GM12878 (cell line): ENCODE data around the gene HIRIP3. TPM values are rescaled to one million over a fixed set of nuclear protein-coding genes. Genes with fewer than 3 reads are reported as not detected.

Experiments used
- ATAC-seq: fragments of 200-7000 bp; cut with Tn5 transposase; 3 replicates; pipeline ENCODE4 v1.9.1; 2020; ENCODE audit warnings: mild to moderate bottlenecking, moderate library complexity
- BruUV-seq: library from RNA; stranded (reverse); fragments of 400-500 nt; replicated peaks from 2 replicates; lab custom pipeline; 2021; lab: Mats Ljungman, UMichigan
- CTCF ChIA-PET: fragments of 300-600 bp; sonication (Branson Sonifier 250); formaldehyde crosslinking; extraction: SDS; loops from one replicate; lab custom pipeline; 2021; ENCODE audit warnings: inconsistent platforms; lab: Yijun Ruan, JAX
- POLR2A ChIA-PET: fragments of 350-600 bp; formaldehyde crosslinking; extraction: SDS; loops from one replicate; lab custom pipeline; 2021; ENCODE audit warnings: inconsistent platforms; lab: Charles Lee
- RAD21 ChIA-PET: fragments of 300-600 bp; sonication (Branson Sonifier 250); formaldehyde crosslinking; loops from one replicate; lab custom pipeline; 2023; ENCODE audit warnings: antibody characterized with exemption; ENCODE audit not compliant: unreplicated experiment; lab: Charles Lee
- SMC1A ChIA-PET: fragments of 300-600 bp; sonication (Branson Sonifier 250); formaldehyde crosslinking; loops from one replicate; lab custom pipeline; 2023; ENCODE audit not compliant: unreplicated experiment, uncharacterized antibody; lab: Charles Lee
- DNase-seq: peaks from one replicate; pipeline ENCODE4 v3.0.0-alpha.2; 2011; ENCODE audit warnings: low read depth, low spot score
- FAIRE-seq: peaks from 3 replicates; lab custom pipeline; 2011; peaks lifted over from hg19 to GRCh38; lab: Jason Lieb, UNC
- H2AFZ ChIP-seq: 2 replicates; pipeline ENCODE4 v1.6.0; 2011; ENCODE audit warnings: low read depth, low read length, control low read depth; ENCODE audit not compliant: control insufficient read depth
- H3K27ac ChIP-seq: 2 replicates; pipeline ENCODE4 v1.5.1; 2011; ENCODE audit warnings: control low read depth; ENCODE audit not compliant: control insufficient read depth, insufficient read depth
- H3K27me3 ChIP-seq, 2 experiments: replicated peaks in 1 of 2; 2 replicates each; pipeline versions ENCODE4 v1.6.0 to v1.6.1; 2011; ENCODE audit warnings: low read length in 1 of 2; ENCODE audit not compliant: control insufficient read depth in 2 of 2, insufficient read depth in 2 of 2
- H3K36me3 ChIP-seq, 2 experiments: 2 replicates each; pipeline ENCODE4 v1.5.1; 2011; ENCODE audit warnings: low read length in 1 of 2; ENCODE audit not compliant: control insufficient read depth in 2 of 2, insufficient read depth in 2 of 2
- H3K4me1 ChIP-seq: 2 replicates; pipeline ENCODE4 v1.6.1; 2011; ENCODE audit warnings: mild to moderate bottlenecking, low read length, moderate library complexity, mixed read lengths; ENCODE audit not compliant: control insufficient read depth, insufficient read depth
- H3K4me2 ChIP-seq: 2 replicates; pipeline ENCODE4 v1.6.0; 2011; ENCODE audit warnings: control low read depth; ENCODE audit not compliant: control insufficient read depth, insufficient read depth
- H3K4me3 ChIP-seq: fragments of 200-600 bp; sonication (generic); 2 replicates; pipeline ENCODE4 v1.5.1; 2016
- H3K79me2 ChIP-seq: 2 replicates; pipeline ENCODE4 v1.6.0; 2011; ENCODE audit warnings: low read length; ENCODE audit not compliant: control insufficient read depth, insufficient read depth
- H3K9ac ChIP-seq: 2 replicates; pipeline ENCODE4 v1.8.0; 2011; ENCODE audit warnings: low read length, control low read depth, mixed read lengths; ENCODE audit not compliant: control insufficient read depth, insufficient read depth
- H3K9me3 ChIP-seq: replicated peaks from 3 replicates; pipeline ENCODE4 v1.5.1; 2011; ENCODE audit warnings: mild to moderate bottlenecking, low read length; ENCODE audit not compliant: control insufficient read depth, insufficient read depth
- H4K20me1 ChIP-seq: 2 replicates; pipeline ENCODE4 v1.6.0; 2011; ENCODE audit not compliant: control insufficient read depth, insufficient read depth
- BACH1 ChIP-seq: fragments of 450-650 bp; IDR thresholded peaks from 2 replicates; pipeline ENCODE4 v1.6.1; 2017; ENCODE audit warnings: mild to moderate bottlenecking, borderline replicate concordance
- DPF2 ChIP-seq: fragments of 450-650 bp; IDR thresholded peaks from 2 replicates; pipeline ENCODE4 v1.6.1; 2017; ENCODE audit warnings: mild to moderate bottlenecking
- EZH2 ChIP-seq: IDR thresholded peaks from 2 replicates; pipeline ENCODE4 v1.6.1; 2012; ENCODE audit warnings: low read depth, mild to moderate bottlenecking, control low read depth, inconsistent platforms, low read length, borderline replicate concordance; ENCODE audit not compliant: control insufficient read depth
- HDGF ChIP-seq: fragments of 450-650 bp; IDR thresholded peaks from 2 replicates; pipeline ENCODE4 v1.6.1; 2016; ENCODE audit warnings: antibody characterized with exemption
- MEF2A ChIP-seq: IDR thresholded peaks from 2 replicates; pipeline ENCODE4 v1.6.1; 2011; ENCODE audit warnings: low read depth, mild to moderate bottlenecking, low read length, moderate library complexity; ENCODE audit not compliant: insufficient read depth
- MLLT1 ChIP-seq: fragments of 450-650 bp; IDR thresholded peaks from 2 replicates; pipeline ENCODE4 v1.6.1; 2016; ENCODE audit warnings: mild to moderate bottlenecking
- NR2F1 ChIP-seq: fragments of 450-650 bp; conservative IDR thresholded peaks from 2 replicates; pipeline ENCODE4 v1.6.1; 2017; ENCODE audit warnings: mild to moderate bottlenecking
- PAX5 ChIP-seq: IDR thresholded peaks from 2 replicates; pipeline ENCODE4 v1.6.1; 2011; ENCODE audit warnings: low read depth, low read length, borderline replicate concordance
- PBX3 ChIP-seq: IDR thresholded peaks from 2 replicates; pipeline ENCODE4 v1.6.1; 2011; ENCODE audit warnings: mild to moderate bottlenecking, low read depth, low read length, moderate library complexity; ENCODE audit not compliant: insufficient replicate concordance
- RAD51 ChIP-seq: fragments of 450-650 bp; IDR thresholded peaks from 2 replicates; pipeline ENCODE4 v1.6.1; 2016; ENCODE audit warnings: moderate library complexity, mild to moderate bottlenecking, inconsistent platforms
- RUNX3 ChIP-seq: IDR thresholded peaks from 2 replicates; pipeline ENCODE4 v1.6.1; 2012; ENCODE audit warnings: low read length, inconsistent platforms
- SPI1 ChIP-seq: IDR thresholded peaks from 2 replicates; pipeline ENCODE4 v1.6.1; 2011; ENCODE audit warnings: low read depth, mild to moderate bottlenecking, low read length, moderate library complexity, borderline replicate concordance; ENCODE audit not compliant: insufficient read depth
- USF1 ChIP-seq: IDR thresholded peaks from 2 replicates; pipeline ENCODE4 v1.6.1; 2011; ENCODE audit warnings: borderline replicate concordance, low read depth, mild to moderate bottlenecking, moderate library complexity, mixed read lengths, low read length; ENCODE audit not compliant: insufficient read depth; ENCODE audit errors: extremely low read length
- ZNF592 ChIP-seq: fragments of 450-650 bp; IDR thresholded peaks from 2 replicates; pipeline ENCODE4 v1.6.1; 2017; ENCODE audit warnings: mild to moderate bottlenecking, moderate library complexity
- WGBS: methylation state at CpG from one replicate; pipeline ENCODE4 v1.1.6; 2016; ENCODE audit warnings: low lambda C conversion rate; ENCODE audit not compliant: insufficient replicate concordance, insufficient coverage; ENCODE audit errors: missing lambda C conversion rate; 5-methylcytosine and 5-hydroxymethylcytosine counted together
- in situ Hi-C: fragments of 300-500 bp; cut with MboI; formaldehyde crosslinking; loops from 9 replicates; pipeline ENCODE4 v1.14.3; 2018; ENCODE audit warnings: mixed read lengths
- intact Hi-C: fragments of 100-400 bp; cut with micrococcal nuclease; formaldehyde crosslinking; loops from one replicate; pipeline ENCODE4 v1.14.2; 2022; ENCODE audit not compliant: unreplicated experiment
- polyA plus RNA-seq, 11 experiments: library from polyadenylated mRNA; depleted of rRNA in 4 of 11; unstranded in 6 of 11; stranded (reverse) in 5 of 11; fragments of >200 nt; fragmentation: Nextera tagmentation in 4 of 11; fragmentation: Illumina TruSeq in 1 of 11; extraction: Ambion mirVana in 4 of 11; extraction: Trizol in 1 of 11; gene quantifications; 1 replicate in 1 of 11; 2 replicates in 10 of 11; pipeline versions ENCODE4 v1.2.1 to v1.2.3, GENCODE V29; 2011 to 2016; ENCODE audit warnings: inconsistent platforms in 2 of 11, missing spikeins in 2 of 11, low read depth in 1 of 11
- total RNA-seq, 4 experiments: library from RNA; depleted of rRNA in 3 of 4; stranded (reverse); fragments of >200 nt in 3 of 4; fragmentation: Illumina TruSeq in 1 of 4; extraction: Trizol in 1 of 4; gene quantifications; 2 replicates each; pipeline versions ENCODE4 v1.2.1 to v1.2.3, GENCODE V29; 2013 to 2021

The HIRIP3 gene
- total and polyA plus RNA-seq, 10 of the 15 experiments (the other 5 are each of a cell fraction or from before 2014, with no cell fraction given) = 4.1 to 43.5 (median 23.9) TPM

- Histone ChIP-seq H4K20me1 (no peaks in the 10 kb centered on the region), H3K4me2 (peak overlapping the region; percentile 91), H3K4me3 (peak overlapping the region; percentile 99), H3K27ac (peak overlapping the region; percentile 90), H3K79me2 (peaks cover 37% of the 10 kb centered on the region), H3K9ac (peak overlapping the region; percentile 86), H3K4me1 (peaks cover 9% of the 10 kb centered on the region), H3K27me3 (no peaks in the 10 kb centered on the region), H3K36me3 (peaks cover 11 to 14% of the 10 kb centered on the region in 2 experiments), H2AFZ (no peak overlapping the region), H3K9me3 (no peaks in the 10 kb centered on the region; the same call in 2 of the 3 replicates)
- RAD21 ChIA-PET = interaction anchor here (2.3 kb wide), 1 partner anchor 12 kb away, joined by 19 read pairs; the partner anchor contains the start of gene TMEM219
- CTCF ChIA-PET = interaction anchor here (1.5 to 2.8 kb wide), 5 partner anchors 12 to 157 kb away, joined by 5 to 14 read pairs (median 8); partner anchors contain the start of genes KCTD13 and TMEM219
- intact Hi-C loops = no loop called here
- DNase-seq (no peak), ATAC-seq (peak; percentile 40), FAIRE-seq (no peak)
- BruUV-seq = no TSS peak
- SMC1A ChIA-PET = interaction anchor here (1.9 to 3.2 kb wide), 3 partner anchors 12 to 19 kb away, joined by 4 to 20 read pairs (median 11); partner anchors contain the start of gene TMEM219
- in situ Hi-C loops = no loop called here
- WGBS = 1% methylated on average over 30 of the region's 31 CpGs
- POLR2A ChIA-PET = interaction anchor here (0.6 to 6.0 kb wide), 9 partner anchors 13 to 1296 kb away, joined by 3 to 53 read pairs (median 9); partner anchors contain the start of genes HIRIP3, INO80E, KCTD13 and PAGR1
- TF ChIP-seq BACH1 (0 out of 2 replicates have a peak, but pooled peaks have one; percentile 19), HDGF (0 out of 2 replicates have a peak, but pooled peaks have one; percentile 29), SPI1 (peak; percentile 30; the same call in 1 of the 2 replicates), PAX5 (no peak), RAD51 (peak; percentile 35; the same call in 1 of the 2 replicates), PBX3 (no peak), MLLT1 (no peak), DPF2 (no peak), ZNF592 (no peak), RUNX3 (0 out of 2 replicates have a peak, but pooled peaks have one; percentile 7), NR2F1 (peak; percentile 36), USF1 (peak; percentile 2), EZH2 (no peak), MEF2A (no peak)
These were observed 20.9 kb downstream of the HIRIP3 start for GRCh38 chr16:29974291-29975133.
